HG02852 (cell line): ENCODE measurements around the gene BRD4.
"Not testable (repeated sequence)": the region's sequence is repeated elsewhere in the genome, so short reads cannot be mapped to it uniquely, and the experiment has no call there.

ENCODE experiments used
- ATAC-seq: cut with Tn5 transposase; IDR thresholded peaks from one replicate; pipeline ENCODE4 v1.9.1; 2021; ENCODE audit warnings: mild to moderate bottlenecking, moderate library complexity; ENCODE audit not compliant: unreplicated experiment

Gene BRD4

DNA sequence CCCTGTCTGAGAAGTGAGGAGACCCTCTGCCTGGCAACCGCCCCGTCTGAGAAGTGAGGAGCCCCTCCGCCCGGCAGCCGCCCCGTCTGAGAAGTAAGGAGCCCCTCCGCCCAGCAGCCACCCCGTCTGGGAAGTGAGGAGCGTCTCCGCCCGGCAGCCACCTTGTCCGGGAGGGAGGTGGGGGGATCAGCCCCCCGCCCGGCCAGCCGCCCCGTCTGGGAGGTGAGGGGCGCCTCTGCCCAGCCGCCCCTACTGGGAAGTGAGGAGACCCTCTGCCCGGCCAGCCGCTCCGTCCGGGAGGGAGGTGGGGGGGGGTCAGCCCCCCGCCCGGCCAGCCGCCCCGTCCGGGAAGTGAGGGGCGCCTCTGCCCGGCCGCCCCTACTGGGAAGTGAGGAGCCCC is 30.7 kb upstream of the BRD4 start:
- not testable (repeated sequence) for ATAC-seq

DNA sequence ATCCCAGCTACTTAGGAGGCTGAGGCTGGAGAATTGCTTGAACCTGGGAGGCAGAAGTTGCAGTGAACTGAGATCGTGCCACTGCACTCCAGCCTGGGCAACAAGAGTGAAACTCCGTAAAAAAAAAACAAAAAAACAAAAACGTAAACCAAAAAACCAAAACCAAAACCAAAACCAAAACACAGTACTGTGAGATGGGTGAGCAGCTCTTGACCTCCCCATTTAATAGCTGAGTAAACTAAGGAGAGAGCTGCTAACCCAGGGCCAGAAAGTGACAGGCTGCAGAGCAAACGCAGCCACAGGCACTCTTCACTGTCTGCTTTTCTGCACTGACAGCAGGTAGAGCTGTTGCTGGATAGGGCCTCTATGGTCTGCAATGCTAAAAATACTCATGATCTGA is 27.7 kb upstream of the BRD4 start:
- ATAC-seq, result not testable (repeated sequence)

DNA sequence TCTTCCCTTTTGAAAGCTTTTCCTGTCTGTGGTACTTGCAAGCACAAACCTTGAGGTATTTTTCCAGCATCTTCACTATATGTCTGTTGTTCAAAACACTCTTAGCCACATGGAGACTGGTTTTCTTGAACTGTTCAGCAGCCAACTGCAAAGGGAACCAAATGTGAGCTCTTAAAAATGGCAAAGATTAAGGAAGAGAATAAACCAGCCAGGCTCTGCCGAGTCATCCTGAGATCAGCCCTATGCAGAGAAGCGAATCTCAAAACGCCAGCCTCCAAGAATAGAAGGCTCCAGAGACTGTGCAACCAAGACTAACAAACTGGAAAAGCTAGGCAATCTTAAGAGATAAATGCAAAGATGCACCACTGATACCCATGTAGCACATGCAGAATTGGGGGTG is 26.6 kb upstream of the BRD4 start:
- ATAC-seq, result no peak

DNA sequence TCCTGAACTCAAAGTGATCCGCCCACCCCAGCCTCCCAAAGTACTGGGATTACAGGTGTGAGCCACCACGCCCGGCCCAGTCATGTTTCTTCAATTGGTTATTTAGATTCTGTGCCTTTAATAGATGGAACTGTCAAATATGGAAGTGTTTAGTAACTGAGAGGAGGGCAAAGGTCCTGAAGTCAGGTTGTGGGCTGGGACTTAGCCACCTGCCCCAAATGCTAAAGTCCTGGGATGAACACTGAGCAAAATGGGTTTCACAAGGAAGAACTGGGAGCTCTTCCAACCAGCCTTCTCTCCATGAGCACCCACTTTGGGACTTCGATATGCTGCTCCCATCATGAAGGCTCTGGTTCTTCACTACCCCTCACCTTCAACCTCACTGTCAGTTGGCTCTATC is 25.6 kb upstream of the BRD4 start:
- no peak for ATAC-seq

DNA sequence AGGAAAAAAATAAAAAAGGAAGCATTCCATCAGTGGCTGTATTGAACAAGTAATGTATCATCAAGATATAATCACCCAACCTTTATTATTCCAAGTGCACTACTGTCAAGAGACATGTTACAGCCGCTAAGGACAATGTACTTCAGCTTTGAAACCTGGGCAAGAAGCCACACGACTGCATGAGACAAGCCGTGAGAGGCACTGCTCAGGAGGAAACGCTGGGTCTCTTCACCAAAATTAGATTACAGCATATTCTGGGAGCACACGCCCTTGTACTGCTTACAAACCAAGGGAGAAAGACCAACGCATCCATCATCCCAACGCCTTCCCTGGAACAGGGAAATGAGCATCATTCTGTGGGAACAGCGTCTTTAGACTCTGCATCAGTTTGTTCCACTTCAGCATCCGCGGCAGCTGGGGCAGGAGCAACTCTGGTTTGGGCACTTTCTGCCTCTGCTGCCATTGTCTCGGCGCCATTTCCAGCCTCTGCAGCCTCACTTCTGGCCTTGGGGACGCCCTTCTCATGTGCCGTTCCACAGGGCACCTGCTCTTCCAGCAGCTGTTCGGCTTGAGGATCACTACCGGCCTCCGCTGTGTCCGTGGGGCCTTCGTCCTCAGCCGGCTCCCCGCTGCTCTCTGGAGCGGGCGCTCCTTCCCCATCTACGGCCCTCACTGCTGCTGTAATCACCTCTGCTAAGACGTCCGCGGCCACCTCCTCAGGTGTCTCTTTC is 22.4 kb upstream of the BRD4 start:
- no peak for ATAC-seq

DNA sequence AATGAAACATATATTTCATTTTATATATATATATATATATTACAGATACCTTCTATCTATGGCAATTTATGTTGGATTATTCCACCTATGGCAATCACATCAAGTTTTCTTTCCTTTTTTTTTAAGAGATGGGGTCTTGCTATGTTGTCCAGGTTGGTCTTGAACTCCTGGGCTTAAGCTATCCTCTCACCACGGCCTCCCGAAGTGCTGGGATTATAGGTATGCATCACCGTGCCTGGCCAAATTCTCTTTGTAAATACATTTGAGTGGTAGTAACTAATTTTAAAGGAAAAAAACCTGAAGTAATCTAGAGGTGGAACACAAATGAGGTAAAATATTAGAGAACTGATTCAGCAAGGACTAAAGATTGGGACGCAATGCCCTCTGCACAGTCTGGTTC is 21.6 kb upstream of the BRD4 start:
- no peak for ATAC-seq

DNA sequence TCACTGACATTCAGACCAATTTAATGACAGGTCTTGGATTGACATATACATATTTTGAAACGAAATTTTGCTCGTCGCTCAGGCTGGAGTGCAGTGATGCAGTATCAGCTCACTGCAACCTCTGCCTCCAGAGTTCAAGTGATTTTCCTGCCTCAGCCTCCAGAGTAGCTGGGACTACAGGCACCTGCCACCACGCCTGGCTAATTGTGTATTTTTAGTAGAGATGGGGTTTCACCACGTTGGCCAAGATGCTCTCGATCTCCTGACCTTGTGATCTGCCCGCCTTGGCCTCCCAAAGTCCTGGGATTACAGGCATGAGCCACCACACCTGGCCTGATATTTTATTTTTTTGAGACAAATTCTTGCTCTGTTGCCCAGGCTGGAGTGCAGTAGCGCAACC is 20.2 kb upstream of the BRD4 start:
- not testable (repeated sequence) for ATAC-seq

DNA sequence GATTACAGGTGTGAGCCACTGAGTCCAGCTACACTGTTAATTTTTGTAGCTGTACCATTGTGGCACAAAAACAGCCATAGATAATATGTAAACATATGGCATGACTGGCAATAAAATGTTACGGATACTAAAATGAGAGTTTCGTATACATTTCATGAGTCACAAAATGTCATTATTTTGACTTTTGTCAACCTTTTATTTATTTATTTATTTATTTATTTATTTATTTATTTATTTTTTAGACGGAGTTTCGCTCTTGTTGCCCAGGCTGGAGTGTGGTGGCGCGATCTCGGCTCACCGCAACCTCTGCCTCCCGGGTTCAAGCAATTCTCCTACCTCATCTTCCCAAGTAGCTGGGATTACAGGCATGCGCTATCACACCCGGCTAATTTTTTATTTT is 9.0 kb upstream of the BRD4 start:
- ATAC-seq, result not testable (repeated sequence)

DNA sequence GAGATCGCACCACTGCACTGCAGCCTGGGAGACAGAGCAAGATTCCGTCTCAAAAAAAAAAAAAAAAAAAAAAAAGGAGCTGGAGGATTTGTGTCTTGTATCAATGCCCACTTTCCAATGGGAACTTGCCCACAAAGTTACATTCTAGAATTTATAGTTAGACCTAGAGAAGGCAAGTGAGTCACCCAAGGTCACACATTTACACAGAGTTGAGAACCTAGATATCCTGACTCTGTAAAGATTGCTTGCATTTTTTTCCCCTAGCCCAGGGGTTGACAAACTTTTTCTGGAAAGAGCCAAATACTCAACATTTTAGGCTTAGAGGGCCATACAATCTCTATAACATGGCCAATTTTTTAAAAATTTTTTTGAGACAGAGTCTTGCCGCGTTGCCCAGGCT is 7.7 kb upstream of the BRD4 start:
- no peak for ATAC-seq

DNA sequence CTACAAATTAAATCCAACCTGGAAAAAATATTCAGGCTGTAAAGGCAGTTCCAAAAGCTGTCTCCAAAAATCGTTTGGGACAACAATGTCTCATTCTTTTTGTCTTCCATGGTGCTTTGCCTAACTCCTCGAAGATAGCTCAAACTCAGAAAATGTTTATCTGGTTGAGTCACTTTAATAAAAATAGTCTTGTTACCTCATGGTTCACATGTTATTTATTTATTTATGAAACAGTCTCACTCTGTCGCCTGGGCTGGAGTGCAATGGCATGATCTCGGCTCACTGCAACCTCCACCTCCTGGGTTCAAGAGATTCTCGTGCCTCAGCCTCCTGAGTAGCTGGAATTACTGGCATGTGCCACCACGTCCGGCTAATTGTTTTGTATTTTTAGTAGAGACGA is 4.9 kb upstream of the BRD4 start:
- ATAC-seq, result no peak

DNA sequence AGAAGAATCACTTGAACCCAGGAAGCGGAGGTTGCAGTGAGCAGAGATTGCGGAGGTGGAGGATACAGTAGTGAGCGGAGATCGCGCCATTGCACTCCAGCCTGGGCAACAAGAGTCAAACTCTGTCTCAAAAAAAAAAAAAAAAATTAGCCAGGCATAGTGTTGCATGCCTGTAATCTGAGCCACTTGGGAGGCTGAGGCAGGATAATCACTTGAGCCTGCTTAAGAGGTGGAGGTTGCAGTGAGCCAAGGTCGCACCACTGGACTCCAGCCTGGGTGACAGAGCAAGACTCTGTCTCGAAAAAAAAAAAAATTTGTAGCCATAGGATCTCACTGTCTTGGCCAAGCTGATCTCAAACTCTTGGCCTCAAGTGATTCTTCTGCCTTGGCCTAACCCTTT is 3.7 kb upstream of the BRD4 start:
- ATAC-seq, result not testable (repeated sequence)

DNA sequence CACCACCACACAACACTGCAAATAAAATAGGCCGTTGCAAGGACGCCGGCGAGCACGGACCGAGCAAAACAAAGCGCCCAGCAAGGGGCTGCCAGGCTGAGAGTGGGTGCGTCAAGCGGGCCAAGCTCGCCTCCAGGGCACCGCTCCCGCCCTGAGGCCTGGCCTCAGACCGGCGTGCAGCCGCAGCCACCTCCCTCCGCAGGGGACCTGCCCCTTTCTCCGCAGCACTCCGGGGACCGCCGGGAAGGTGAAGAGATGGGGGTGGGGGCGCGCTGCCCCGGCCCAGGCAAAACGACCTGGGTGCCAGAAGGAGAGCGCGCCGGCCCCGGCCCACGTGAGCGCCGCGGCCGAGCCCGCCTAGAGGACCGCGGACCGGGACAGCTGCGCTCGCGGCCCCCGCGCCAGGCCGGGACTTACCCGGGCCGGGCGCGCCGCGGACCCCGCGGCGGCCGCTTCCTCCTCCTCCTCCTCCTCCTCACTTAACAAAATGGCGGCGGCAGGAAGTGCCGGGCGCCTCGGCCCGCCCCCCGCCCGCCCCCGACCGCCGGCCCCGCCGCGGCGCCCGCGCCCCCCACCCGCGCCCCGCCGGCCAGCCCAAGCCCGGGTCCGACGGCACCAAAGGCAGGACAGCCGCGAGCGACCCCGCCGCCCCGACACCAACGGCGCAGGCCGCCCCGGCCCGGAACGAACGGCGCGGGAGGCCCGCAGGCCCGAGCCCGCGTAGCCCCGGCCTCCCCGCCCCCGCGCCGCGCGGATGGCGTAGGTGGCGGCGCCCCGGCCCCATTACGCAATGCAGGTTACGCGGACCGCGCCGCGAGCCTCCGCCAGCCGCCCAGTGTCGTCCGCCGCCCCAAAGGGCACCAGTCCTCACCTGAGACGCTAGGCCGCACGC is 674 bp downstream of the BRD4 start:
- ATAC-seq, result peak; percentile 21

DNA sequence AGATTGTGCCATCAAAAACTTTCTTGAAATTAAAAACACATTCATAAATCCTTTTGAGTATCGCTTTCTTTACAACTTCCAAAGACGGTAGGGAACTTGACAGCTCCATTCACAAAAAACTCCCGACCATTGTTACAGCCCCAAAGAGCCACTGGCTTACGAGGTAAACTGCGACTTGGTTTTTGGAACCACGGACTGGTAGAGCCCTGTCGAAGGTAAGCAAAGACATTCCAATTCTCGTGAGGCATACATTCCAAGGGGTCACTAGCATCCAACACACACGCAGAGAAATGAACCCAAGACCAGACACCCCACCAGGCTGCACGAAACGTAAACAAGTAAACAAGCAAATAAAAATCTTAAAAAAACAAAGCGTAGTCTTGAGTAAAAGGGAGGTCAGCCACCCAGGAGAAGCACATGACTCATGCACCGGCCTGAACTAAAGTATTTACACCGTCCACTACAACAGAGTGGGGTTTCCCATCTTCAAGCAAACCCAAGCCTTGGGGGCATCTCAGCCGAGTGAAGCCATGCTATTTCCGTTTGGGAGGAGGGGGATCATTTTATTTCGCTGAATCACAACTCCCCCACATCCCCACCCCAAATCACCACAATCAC is 1.4 kb downstream of the BRD4 start:
- ATAC-seq, result no peak

DNA sequence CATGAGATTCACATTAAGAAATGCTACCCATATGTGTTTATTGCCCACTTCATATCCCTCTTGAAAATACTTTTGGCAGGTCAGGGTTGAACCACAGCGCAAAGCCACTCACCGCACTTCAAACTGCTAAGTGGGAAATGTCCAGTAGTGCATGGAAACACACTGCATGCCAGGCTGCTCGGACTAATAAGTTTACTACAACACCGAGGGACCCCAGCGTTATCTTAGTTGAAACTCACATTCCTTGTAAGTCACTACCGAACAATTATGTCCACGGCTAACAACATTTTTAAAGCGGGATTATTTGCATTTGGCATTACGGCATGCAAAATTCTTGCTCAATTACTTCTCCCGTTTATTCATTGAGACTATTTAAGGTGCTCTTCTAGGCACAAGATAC is 4.0 kb downstream of the BRD4 start:
- no peak for ATAC-seq

DNA sequence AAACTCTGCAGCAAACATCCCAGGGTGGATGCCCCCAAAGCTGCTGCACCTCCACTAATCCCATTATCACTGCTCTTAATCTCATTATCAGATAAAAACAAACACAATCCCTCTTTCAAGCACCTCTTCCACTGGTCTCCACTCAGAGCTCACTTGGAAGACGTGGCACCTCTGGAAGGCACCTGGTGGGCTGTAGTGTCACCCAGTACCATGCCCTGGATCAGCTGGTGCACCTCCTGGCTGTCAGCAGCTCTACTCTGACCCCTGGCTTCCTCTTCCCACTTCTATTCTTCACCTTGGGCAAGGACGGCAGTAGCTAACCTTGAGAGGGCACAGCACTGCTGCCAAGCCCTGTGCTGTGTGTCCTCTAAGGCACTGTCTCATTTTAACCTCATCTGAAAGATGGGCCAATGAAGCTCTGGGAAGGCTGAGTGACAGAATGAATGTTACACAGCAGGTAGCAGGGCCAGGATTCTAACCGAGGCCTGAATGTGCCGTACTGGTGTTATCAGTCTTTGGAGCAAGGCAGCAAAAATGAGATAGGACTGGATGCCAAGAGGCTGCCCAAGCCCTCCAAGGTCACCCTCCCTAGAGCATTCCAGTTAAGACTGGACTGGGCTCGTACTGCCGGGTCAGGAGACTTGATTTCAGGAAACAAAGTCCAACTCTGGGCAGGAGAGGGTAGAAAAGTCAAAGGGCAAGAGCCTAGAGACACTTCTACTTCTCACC is 7.4 kb downstream of the BRD4 start:
- no peak for ATAC-seq

DNA sequence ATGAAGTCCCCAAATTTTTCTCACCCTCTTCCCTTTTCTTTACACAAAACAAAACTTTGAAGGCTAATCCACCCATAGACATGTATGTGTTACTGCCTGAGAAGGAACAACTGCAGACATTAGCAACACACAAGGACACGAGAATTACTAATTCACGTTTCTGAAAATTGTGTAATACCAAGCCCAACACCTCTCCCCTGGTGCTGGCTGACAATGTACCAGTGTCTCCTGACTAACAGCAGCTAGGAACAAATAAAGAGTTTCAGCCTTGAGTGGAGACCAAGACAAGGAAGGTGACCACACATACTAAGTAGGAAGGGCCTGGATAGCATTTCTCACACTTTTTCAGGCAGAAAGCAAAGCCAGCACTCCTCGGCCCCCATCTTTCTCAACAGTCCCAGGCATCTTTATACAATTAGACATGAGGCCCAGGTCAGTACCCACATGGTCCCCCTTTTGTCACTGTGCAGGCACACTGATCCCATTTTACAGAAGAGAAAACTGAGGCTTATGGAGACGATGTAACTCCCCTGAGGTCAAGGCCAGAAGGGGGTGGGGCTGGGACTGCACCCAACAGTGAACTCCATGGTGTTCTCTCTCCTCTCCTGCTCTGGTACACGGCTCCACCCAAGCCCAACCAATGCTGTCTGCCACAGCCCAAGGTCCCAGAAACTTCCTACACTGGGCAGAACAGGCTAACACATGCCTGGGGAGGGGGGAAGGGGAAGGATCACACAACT is 8.7 kb downstream of the BRD4 start:
- ATAC-seq, result no peak

DNA sequence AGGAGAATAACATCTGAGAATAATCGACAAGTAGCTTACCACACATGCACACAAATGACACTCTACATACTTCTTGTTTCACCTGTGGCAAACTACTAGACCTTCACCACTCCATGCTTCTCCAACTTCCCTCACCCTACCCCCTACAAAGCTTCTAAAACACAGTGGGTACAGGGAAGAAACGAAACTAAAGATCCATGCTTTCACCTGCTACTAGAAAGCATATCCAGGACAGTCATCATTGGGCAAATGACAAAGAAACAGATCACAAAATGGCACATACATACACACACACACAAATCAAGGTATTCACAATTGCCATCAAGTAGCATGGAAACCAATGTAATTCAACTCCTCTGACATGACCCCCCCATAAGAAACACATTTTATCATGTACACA is 10.6 kb downstream of the BRD4 start:
- no peak for ATAC-seq

DNA sequence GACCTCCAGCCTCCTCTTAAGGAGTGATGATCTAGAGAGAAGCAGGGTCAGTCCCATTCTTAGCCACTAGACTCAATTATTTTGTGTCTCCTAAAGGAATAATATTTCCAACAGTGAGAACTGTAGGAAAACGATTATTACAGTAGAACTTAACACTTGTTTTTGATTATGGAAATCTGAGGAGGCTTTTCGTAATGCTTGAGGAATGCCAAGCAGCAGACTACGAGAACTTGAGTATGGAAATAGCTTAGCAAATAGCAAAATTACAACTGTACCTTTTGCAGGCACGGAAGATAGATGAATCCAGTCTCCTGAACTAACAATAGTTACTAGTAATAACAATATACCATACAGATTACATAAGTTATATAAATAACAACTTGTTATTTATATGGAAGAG is 12.2 kb downstream of the BRD4 start:
- ATAC-seq, result no peak

DNA sequence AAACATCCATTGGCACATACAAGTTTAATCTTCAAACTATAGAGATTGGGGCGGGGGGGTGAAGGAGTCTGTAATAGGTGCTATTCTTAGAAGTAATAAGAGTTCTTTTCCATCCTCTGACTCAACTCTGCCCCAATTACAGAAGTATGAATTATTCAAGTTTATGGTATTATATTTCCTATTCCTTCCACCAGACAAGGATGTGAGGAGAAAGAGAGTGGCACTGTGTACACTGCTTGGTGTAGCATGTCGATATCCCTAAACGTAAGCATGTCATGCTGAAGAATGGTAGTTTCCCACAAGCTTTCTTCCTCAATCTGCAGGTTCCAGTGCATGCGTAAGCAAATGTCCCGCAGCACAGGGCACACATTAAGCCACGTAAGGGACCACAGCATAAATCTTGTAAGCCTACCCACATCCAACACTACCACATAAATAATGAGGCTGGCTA is 14.1 kb downstream of the BRD4 start:
- no peak for ATAC-seq

DNA sequence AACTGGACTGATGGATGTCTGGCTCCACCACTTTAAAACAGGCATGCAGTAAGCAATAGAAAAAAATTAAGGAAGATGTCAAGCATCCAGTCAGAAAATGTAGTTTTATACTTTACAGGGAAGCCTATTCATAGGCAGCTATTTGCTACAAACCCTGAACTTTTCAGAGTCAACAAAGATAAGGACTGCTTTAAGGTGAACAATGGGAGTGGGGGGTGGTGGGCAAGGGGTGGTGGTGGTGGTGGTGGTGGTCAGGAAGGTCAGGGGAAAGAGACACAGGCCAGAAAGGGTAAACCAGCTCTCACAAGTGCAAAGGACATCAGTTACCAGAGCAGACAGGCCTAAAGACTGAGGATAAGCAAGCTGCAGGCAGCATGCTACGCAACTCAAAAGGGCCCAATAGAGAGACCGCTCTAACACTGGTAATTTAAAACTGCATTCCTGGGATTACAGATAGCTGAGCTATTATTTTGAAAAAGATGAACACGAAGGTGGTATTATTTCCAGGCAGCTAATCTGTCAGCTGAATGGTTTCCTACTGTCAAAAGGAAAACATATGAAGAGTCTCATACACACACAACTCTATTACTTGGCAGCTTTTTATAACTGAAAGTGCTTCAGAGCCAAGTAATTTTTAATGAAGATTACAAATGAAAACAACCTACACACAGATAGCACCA is 14.8 kb downstream of the BRD4 start:
- no peak for ATAC-seq
